HG03097 (cell line): ENCODE data around the gene INTS6.

ENCODE experiments used
- ATAC-seq: cut with Tn5 transposase; IDR thresholded peaks from one replicate; pipeline ENCODE4 v1.9.1; 2021; ENCODE audit not compliant: unreplicated experiment, low FRiP score

The INTS6 gene

DNA sequence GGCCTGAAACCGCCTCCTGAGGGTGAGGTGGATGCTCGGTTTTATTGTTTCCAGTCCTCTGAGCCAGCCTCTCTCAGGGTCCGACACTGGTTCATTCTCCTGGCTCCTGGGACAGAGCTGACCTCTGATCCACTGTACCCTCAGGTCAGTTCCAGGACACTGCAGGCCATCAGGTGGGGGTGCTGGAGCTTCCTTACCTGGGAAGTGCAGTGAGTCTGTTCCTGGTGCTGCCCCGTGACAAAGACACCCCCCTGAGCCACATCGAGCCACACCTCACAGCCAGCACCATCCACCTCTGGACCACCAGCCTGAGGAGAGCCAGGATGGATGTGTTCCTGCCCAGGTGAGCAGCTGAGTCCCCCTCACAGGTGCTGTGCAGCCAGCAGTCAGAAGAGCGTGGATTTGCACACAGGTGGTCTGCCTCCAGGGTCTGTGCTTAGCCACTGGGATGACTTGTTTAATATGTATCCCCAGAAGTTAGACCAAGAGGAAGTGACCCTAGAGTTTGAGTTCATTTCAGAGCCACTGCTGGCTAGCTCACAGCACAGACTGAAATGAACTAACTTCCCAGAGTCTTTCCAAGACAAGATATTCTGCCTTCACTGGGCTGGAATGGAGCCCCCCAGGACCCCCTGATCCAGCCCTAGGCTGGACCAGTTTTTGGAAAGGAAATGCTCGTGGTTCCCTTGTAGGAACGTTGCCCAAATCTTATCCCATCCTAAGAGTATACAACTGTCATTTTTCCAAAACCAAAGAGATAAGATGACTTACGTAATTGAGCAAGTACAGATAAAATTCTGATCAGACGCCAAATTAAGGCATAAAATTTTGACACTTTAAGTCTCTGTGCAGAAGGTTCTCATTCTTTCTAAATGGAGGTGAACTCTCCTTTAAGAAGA, 104.5 kb downstream of the INTS6 start:
- no peak for ATAC-seq

DNA sequence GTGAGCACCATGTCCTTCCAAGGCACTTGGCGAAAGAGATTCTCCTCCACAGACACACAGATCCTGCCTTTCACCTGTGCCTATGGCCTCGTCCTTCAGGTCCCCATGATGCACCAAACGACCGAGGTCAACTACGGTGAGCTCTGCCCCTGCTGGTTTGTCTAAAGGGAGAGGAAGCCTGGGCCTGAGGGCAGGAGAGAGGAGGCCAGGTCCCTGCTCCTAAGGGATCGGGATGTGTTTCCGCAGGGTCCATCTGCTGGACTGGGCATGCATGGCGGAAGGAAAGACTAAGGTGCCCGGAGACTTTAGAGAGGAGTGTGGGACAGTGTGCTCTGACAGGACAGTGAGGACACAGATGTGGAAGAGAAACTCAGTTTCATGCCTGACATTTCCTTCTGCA, 105.7 kb downstream of the INTS6 start:
- no peak for ATAC-seq

DNA sequence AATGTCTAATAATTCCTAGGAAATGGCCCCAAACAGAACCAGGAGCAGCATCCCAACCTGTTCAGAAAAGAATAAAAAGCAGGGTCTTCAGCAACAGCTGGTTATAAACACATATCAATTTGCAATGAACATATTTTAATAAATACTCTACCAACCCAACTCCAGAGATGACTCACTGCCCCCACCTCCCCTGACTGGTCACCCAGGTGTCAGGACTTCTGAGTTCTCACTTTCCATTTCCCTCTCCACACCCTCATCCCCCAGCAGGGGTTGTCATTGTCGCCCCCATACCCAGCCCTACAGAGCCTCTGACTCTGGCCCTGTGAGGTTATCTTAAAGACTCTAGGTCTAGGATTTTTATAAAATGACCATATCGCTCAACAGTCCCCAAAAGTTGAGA, 106.4 kb downstream of the INTS6 start:
- ATAC-seq: no peak

DNA sequence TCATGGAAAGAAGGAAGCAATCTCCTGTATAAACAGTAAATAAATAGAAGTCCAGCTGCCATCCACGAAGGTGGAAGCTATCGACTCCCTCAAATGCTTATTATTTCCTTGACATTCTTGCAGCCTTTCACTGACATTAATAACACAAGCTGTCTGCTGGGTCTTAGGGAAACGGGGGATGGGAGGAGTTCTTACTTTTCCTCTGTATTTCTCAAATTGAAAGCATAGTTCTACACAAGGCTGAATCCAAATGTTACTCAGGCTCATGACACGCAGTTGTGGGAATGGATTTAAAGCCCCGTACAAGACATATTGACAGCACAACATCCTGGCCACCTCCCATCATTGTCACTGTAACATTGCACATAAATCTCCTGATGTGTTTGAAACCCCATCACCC, 109.4 kb downstream of the INTS6 start:
- ATAC-seq: no peak

DNA sequence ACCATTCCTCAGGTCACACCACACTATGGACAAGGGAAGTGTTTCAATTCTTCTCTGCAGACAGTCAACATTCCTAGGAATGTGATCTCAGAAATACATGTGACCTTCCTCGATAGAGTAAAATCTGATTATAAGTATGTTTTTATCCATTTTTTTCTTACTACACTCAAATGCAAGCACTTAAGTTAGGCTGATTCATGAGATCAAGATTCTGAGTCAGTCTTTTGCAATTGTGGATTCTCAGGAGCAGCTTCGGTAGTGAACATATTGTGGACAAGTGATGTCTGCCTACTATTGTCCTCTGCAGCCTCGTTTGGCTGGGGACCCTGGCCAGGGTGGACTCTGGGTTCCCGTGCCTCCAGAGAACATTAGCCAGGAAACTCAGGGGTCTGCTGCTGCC, 110.1 kb downstream of the INTS6 start:
- no peak for ATAC-seq

DNA sequence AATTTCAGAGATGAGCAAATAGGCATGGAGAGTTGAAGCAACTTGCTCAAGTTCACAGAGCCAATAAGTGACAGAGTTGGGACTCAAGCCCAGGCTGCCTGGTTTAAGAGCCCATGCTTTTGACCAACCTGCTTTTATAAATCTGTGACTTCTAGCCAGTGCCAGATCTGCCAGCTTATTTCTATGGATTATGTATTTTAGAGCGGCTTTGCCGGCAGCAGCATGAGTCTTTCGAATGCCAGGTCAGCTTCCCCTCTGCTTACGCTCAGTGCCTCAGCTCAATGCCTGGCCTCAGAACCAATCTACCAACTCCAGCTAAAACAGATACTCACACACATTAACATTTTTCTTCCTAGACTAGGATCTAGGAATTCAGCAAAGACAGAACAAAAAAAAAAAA, 111.0 kb downstream of the INTS6 start:
- no peak for ATAC-seq

DNA sequence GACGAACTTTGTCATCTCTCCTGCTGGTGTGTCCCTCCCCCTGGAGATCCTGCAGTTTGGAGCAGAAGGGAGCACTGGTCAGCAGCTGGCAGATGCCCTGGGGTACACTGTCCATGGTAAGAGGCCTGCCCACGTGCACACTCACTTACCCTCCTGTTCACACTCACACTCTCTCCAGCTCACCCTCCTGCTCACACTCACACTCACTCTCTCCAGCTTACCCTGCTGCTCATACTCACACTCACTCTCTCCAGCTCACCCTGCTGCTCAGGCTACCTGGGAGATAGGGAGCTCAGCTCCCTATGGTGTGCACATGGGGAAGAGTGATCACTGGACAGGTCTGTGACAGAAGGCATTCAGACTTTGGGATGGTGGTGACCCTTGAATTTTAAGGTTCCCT, 111.6 kb downstream of the INTS6 start:
- ATAC-seq: no peak

DNA sequence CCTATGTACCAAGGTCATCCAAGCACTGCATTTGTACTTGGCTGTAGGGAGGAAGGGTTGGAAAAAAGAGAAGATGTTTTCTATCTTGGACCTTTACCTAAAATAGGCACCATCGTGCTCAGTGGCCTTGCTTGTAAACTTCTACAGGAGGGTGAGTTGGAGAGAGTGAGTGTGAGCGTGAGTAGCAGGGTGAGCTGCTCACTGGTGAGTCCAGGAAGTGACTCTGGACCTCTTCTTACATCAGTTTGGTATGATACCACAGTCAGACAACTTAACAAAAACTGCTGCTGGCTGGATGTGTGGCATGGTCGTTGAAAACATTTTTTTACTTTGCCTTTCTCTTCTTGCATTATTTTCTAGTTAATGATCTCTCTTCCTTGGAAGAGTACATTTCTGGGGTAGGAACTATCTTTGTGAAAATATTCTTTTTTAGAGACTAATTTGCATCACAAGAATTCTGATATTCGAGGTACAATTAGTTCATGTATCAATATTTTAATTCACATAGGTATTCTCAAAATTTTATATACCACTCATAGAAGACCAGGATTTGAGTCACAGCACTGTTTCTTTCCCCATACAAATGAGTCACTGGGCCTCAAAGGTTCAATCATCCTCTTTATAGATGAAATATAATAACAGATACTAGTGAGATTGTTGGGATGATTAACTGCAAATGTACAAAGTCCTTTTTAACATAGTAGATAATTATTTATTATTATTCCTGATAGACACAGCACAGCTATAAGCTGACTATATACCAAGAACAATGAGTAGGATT, 112.7 kb downstream of the INTS6 start:
- ATAC-seq: no peak

DNA sequence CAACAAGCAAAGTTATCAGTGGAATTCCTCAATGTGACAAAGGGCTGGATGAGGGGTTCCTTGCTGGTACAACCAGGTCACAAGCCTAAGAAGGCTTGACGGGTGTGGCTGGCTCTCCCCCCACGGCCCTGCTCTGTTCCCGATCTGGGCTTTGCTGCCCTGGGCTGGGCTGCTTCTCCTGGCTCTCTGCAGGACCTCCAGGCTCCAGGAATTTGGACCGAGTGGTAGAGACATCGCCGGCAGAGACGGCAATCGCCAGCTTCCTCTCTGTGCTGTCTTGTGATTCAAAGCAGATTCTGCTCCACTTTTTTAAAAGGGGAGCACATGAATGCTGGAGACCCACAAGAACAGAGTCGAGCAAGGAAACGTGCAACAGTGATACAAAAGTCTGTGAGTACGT, 113.5 kb downstream of the INTS6 start, which contains the start of gene SERPINE3:
SERPINE3 (plus strand) TSS at position 338 of the 400 bp plus-strand sequence. CDS start 1,401 bp downstream, outside the sequence.
- no peak for ATAC-seq

DNA sequence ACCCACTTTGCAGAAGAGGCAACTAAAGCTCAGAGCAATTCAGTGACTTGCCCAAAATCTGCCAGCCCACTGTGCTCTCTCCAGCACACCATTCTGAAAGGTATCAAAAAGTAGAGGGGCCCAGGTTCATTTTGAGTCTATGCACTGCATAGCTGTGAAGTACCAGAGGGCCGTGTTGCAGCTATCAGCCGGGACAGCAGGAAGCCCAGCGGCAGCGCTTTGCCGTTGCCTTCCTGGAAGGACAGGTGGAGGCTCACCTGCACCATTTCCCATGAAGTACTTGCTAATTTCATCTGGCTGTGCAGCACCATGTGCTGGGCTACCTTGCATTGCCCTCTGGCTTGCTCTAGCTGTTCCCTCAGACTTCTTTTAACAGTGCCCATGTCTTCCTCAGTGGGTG, 116.1 kb downstream of the INTS6 start:
- ATAC-seq: no peak

DNA sequence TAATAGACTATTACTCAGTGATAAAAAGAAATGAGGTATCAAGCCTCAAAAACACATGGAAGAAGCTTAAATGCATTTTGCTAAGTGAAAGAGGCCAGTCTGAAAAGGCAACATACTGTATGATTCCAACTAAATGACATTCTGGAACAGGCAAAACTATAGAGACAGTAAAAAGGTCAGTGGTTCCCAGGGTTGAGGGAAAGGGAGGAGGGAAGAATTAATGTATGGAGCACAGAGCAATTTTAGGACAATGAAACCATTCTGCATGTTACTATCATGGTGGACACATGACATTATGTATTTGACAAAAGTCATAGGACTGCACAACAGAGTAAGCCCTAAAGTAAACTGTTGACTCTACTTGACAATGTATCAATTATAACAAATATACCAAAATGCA, 119.0 kb downstream of the INTS6 start:
- ATAC-seq: no peak

DNA sequence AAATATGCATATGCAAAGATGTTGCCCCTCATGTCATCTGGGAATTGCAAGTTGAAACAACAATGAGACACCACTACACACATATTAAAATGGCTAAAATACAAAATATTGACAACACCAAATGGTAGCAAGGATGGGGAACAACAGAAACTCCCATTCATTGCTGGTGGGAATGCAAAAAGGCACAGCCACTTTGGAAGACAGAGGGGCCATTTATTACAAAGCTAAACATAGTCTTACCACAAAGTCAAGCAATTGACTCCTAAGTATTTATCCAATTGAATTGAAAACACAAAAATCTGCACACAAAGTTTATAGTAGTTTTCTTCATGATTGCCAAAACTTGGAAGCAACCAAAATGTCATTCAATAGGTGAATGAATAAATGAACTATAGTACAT, 119.4 kb downstream of the INTS6 start:
- no peak for ATAC-seq

DNA sequence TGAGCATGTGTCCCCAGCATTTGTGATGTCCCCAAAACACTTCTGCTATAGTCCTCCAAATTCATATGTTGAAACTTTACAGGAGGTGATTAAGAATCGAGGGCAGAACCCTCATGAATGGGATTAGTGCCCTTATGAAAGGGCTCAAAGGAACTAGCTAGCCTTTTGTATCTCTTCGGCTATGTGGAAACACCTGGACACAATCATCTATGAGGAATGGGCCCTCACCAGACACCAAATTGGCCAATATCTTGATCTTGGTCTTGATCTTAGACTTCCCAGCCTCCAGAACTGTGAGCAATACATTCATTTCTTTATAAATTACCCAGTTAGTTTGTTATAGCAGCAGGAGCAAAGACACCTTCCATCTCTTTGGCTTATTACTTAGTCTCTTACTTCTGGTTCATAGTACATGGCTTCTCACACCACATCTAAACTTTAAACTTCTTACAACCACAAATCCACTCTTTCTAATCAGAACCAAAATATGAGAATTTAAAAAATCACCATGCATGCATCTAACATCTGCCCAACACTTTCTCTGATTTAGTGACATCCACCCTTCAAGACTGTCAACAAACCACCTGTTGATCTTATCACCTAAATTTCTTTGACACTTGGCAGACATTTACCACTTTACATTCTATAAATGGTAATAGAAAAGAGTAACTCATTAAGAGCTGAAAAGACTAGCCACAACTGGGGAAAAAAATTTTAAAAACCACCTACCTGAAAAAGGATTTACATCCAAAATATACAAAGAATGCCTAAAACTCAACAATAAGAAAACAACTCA, 120.1 kb downstream of the INTS6 start:
- ATAC-seq: no peak

DNA sequence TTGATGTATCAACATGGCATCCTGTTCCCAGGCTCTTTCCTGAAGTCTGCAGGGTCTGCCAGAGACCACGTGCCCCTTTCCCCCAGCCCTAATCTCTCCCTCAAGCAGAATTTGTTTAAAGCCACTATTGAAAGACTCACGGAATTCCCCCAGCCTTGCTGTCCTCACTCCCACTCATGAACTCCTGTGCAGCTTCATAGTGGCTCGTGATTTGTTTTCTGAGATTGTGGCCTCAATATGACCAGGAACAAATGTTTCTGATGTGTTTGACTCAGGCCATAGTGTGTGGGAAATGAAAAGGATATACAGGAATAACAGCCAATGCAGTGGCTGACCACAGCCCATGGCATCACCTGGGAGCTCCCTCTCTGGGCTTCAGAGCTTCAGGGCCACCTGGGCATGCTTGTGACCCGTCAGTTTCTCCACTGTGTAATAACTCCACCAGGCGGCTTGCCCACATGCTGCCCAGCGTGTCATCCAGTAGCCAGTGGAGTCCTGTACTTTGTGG, 121.4 kb downstream of the INTS6 start:
- no peak for ATAC-seq

DNA sequence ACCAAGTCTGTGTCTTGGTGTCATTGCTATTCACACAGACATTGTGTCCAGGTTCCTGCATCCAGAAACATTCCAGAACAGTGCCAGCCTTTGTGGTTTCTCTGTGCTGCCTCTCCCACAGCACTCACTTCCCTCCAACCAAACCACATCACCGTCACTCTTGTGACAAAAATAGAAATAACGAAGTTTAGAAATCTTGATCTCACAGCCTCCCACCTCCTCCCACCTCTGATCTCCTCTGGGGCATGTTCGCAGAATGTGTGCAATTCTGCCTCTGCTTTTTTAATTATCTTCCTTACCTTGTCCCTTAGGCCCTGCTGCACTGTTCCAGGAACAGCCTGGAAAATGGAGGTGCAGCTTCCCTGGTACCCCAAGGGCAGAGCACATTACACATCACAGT, 122.0 kb downstream of the INTS6 start:
- no peak for ATAC-seq

DNA sequence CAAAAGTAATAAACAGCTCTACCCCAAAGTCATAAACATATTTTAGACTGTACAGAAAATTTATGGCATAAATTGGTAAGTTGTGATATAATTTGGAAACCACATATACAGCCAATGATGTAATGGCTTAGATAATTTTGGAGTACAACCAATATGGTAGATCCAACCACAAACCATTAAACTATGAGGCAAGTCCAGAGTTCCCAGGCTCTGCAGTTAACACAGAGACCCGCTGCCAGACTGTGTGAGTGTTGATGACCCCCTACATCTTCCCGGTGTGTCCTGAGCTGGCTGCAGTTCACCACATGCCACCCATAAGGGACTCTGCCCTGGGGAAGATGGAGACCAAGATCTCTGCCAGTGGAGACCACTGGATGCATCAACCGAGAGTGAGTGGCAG, 123.2 kb downstream of the INTS6 start:
- ATAC-seq: no peak

DNA sequence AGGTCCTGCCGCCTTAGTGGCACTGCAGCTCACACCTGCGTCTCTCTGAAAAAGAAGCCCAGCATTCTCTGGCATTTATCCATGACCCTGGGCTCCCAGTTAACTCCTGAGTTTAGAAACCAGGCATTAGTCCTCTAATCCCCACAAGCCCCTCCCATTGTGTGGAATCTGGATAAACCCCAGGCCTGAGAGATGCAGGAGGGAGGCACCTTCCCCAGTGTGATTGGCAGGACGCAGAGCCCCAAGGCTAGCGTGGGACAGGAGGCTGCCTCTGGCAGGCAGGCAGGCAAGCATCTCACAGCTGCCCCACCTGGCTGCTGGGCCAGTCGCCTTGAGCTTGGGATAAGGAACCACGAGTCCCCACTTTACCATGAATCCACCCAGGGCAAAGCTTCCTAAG, 124.3 kb downstream of the INTS6 start:
- no peak for ATAC-seq

DNA sequence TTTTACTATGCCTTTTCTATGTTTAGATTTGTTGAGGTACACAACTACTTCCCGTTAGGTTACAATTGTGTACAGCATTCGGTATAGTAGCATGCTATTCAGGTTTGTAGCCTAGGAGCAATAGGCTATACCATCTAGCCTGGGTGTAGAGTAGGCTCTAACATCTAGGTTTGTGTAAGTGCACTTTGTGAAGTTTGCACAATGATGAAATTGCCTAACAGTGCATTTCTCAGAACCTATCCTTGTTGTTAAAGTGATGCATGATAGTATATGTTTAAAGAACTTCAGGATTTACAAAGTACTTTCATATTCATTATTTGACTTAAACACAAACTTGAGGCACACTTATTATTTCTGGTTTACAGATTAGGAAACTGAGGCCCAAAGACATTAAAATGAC, 124.9 kb downstream of the INTS6 start:
- ATAC-seq: no peak

DNA sequence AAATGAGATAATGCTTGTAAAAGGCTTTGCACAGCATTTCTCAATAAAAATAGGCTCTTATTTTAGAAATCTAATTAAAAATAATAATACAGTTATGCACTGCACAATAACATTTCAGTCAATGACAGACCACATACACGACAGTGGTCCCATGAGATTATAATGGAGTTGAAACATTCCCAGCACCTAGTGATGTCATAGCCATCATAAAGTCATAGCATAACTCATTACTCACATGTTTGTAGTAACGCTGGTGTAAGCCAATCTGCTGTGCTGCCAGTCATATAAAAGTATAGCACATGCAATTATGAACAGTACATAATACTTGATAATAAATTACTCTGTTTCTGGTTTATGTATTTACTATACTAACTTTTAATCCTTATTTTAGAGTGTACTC, 126.1 kb downstream of the INTS6 start:
- ATAC-seq: no peak

DNA sequence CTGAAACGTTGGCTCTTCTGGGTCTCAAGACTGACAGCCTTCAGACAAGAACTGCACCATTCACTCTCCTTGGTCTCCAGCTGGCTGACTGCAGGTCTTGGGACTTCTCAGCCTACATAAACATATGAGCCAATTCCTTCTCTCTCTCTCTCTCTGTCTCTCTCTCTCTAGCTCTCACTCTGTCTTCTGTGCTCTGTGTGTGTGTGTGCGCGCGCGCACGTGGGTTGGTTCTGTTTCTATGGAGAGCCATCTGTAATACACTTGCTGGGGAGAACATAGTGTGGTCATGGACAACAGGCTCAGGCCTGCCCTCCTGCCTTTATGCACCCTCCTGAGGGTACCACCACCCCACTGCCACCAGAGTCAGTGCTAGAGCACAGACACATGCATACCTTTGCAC, 127.0 kb downstream of the INTS6 start:
- no peak for ATAC-seq
